ENCODE results near the gene MAFG.

DNA sequence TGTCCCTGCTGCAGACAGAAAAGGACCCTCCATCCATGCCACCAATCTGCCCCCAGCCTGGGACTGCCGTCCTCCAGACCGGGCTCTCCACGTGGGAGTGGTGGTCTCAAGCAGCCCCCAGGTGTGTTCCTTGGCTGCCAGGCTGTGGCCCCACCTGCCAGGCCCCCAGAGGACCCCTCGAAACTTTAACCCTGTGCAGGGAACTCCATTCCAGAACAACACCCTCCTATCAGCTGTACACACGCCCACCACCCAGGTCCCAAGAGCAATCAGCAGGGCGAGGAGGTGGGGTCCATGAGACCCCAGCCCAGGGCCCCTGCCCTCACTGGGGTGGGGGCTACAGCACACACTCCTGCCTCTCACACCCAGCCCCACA, 8.2 kb upstream of the MAFG start:
- TF ChIP-seq, protein P1, sequence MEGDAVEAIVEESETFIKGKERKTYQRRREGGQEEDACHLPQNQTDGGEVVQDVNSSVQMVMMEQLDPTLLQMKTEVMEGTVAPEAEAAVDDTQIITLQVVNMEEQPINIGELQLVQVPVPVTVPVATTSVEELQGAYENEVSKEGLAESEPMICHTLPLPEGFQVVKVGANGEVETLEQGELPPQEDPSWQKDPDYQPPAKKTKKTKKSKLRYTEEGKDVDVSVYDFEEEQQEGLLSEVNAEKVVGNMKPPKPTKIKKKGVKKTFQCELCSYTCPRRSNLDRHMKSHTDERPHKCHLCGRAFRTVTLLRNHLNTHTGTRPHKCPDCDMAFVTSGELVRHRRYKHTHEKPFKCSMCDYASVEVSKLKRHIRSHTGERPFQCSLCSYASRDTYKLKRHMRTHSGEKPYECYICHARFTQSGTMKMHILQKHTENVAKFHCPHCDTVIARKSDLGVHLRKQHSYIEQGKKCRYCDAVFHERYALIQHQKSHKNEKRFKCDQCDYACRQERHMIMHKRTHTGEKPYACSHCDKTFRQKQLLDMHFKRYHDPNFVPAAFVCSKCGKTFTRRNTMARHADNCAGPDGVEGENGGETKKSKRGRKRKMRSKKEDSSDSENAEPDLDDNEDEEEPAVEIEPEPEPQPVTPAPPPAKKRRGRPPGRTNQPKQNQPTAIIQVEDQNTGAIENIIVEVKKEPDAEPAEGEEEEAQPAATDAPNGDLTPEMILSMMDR (IDR thresholded peaks at IDR 0.05), result no peak
- TF ChIP-seq, protein P2, sequence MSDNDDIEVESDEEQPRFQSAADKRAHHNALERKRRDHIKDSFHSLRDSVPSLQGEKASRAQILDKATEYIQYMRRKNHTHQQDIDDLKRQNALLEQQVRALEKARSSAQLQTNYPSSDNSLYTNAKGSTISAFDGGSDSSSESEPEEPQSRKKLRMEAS (IDR thresholded peaks at IDR 0.05; ENCODE audit: low read depth), result no peak
- TF ChIP-seq TAF1 (IDR thresholded peaks at IDR 0.05; ENCODE audit: borderline replicate concordance, low read depth, low read length) (no peak), MXI1 (IDR thresholded peaks at IDR 0.05; ENCODE audit: low read depth, low read length) (no peak), EZH2phosphoT487 (IDR thresholded peaks at IDR 0.05; ENCODE audit: borderline replicate concordance, low read depth) (no peak), RFX5 (IDR thresholded peaks at IDR 0.05; ENCODE audit: low read length) (no peak)
